ENCODE results near the gene VRK1.

DNA sequence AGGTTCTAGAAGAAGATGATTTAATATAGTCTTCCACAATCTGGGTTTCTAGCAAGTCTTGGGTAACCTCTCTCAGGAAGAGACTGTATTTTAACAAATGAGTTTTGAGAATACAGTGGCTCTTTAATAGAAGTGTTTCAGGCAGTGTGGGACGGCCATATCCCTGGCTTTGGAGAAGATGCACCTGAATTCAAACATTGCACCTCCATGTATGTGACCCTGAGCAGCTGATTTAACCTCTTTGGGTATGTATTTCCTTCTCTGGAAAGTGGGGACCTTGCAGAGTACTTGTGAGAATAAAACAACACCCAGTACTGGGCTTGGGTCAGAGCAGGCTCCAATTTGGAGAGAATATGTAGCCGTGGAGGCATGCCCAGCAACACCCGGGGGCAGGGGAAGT is 15.8 kb upstream of the VRK1 start:
- no peak for TF ChIP-seq RCOR1 (IDR thresholded peaks at IDR 0.05; ENCODE audit: insufficient replicate concordance, low read length)
- no peak for TF ChIP-seq SMC3 (IDR thresholded peaks at IDR 0.05; ENCODE audit: low read depth, low read length)
- TF ChIP-seq, protein P1, sequence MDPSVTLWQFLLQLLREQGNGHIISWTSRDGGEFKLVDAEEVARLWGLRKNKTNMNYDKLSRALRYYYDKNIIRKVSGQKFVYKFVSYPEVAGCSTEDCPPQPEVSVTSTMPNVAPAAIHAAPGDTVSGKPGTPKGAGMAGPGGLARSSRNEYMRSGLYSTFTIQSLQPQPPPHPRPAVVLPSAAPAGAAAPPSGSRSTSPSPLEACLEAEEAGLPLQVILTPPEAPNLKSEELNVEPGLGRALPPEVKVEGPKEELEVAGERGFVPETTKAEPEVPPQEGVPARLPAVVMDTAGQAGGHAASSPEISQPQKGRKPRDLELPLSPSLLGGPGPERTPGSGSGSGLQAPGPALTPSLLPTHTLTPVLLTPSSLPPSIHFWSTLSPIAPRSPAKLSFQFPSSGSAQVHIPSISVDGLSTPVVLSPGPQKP (IDR thresholded peaks at IDR 0.05; ENCODE audit: borderline replicate concordance, low read depth, low read length), result no peak
